SK-N-SH (cell line): ENCODE measurements around the gene ACOT7. TPM values are rescaled to one million over a fixed set of nuclear protein-coding genes. Genes with fewer than 3 reads are reported as not detected.

Source experiments
- CTCF ChIA-PET: fragments of 300-600, 350-600 bp; formaldehyde crosslinking; extraction: SDS; loops from one replicate; lab custom pipeline; 2021; lab: Yijun Ruan, JAX
- POLR2A ChIA-PET: fragments of 350-600 bp; sonication (Branson Sonifier 250); formaldehyde crosslinking; extraction: SDS; loops from one replicate; lab custom pipeline; 2020; ENCODE audit warnings: antibody characterized with exemption, inconsistent platforms; lab: Yijun Ruan, JAX
- DNase-seq: peaks from one replicate; pipeline ENCODE4 v3.0.0; 2012
- H2AFZ ChIP-seq: fragments of 200-600 bp; sonication (generic); 2 replicates; pipeline ENCODE4 v1.8.1; 2016; ENCODE audit warnings: antibody characterized with exemption, mild to moderate bottlenecking, low read depth
- H3F3A ChIP-seq: fragments of 200-600 bp; sonication (generic); replicated peaks from 2 replicates; pipeline ENCODE3; 2016; ENCODE audit warnings: antibody characterized with exemption, mild to moderate bottlenecking; ENCODE audit not compliant: insufficient read depth
- H3K27ac ChIP-seq, 2 experiments: fragments of 200-500 bp in 1 of 2; fragments of 200-600 bp in 1 of 2; sonication (Bioruptor generic) in 1 of 2; sonication (generic), shearing (Covaris generic) in 1 of 2; 2 replicates each; pipeline versions ENCODE4 v1.5.1 to v1.6.1; 2014 to 2016; ENCODE audit warnings: low read depth in 2 of 2, inconsistent platforms in 1 of 2, low read length in 1 of 2, mild to moderate bottlenecking in 1 of 2, mixed read lengths in 1 of 2
- H3K27me3 ChIP-seq: fragments of 200-600 bp; sonication (generic), shearing (Covaris generic); 2 replicates; pipeline ENCODE4 v1.6.1; 2016; ENCODE audit warnings: mixed run types; ENCODE audit not compliant: insufficient read depth
- H3K36me3 ChIP-seq, 2 experiments: fragments of 200-500 bp in 1 of 2; fragments of 200-600 bp in 1 of 2; sonication (Bioruptor generic) in 1 of 2; sonication (generic) in 1 of 2; replicated peaks in 1 of 2; 2 replicates each; pipeline versions ENCODE3 to v1.5.1; 2014 to 2016; ENCODE audit warnings: low read length in 1 of 2, mild to moderate bottlenecking in 1 of 2; ENCODE audit not compliant: insufficient read depth in 2 of 2, control insufficient read depth in 1 of 2
- H3K4me1 ChIP-seq, 2 experiments: fragments of 200-500 bp in 1 of 2; fragments of 200-600 bp in 1 of 2; sonication (Bioruptor generic) in 1 of 2; sonication (generic), shearing (Covaris generic) in 1 of 2; 2 replicates each; pipeline versions ENCODE4 v1.5.1 to v1.6.1; 2014 to 2016; ENCODE audit warnings: low read depth in 1 of 2, low read length in 1 of 2, mixed run types in 1 of 2; ENCODE audit not compliant: insufficient read depth in 2 of 2, control insufficient read depth in 1 of 2
- H3K4me2 ChIP-seq: fragments of 200-600 bp; sonication (generic), shearing (Covaris generic); 2 replicates; pipeline ENCODE4 v1.6.1; 2017; ENCODE audit warnings: mixed run types
- H3K4me3 ChIP-seq, 2 experiments: fragments of 200-500 bp in 1 of 2; fragments of 200-600 bp in 1 of 2; sonication (Bioruptor generic) in 1 of 2; sonication (generic), shearing (Covaris generic) in 1 of 2; 2 replicates each; pipeline versions ENCODE4 v1.5.1 to v1.8.1; 2014 to 2016; ENCODE audit warnings: low read depth in 2 of 2, inconsistent platforms in 1 of 2, low read length in 1 of 2, mild to moderate bottlenecking in 1 of 2, mixed read lengths in 1 of 2, moderate library complexity in 1 of 2
- H3K79me2 ChIP-seq: fragments of 200-600 bp; sonication (generic); 2 replicates; pipeline ENCODE4 v1.8.1; 2017; ENCODE audit warnings: mild to moderate bottlenecking; ENCODE audit not compliant: insufficient read depth
- H3K9ac ChIP-seq: fragments of 200-600 bp; sonication (generic); 2 replicates; pipeline ENCODE4 v1.6.1; 2017; ENCODE audit warnings: mixed run types
- H3K9me2 ChIP-seq: fragments of 200-600 bp; sonication (generic); 2 replicates; pipeline ENCODE4 v1.6.1; 2017; ENCODE audit warnings: mixed run types
- H3K9me3 ChIP-seq: fragments of 200-600 bp; sonication (generic); 2 replicates; pipeline ENCODE4 v1.6.1; 2017; ENCODE audit warnings: mixed run types, mild to moderate bottlenecking, moderate library complexity
- H4K20me1 ChIP-seq: fragments of 200-600 bp; sonication (generic); 2 replicates; pipeline ENCODE4 v1.6.1; 2017; ENCODE audit warnings: mild to moderate bottlenecking, mixed run types; ENCODE audit not compliant: insufficient read depth
- ELF1 ChIP-seq: IDR thresholded peaks from 2 replicates; pipeline ENCODE4 v1.4.0; 2012
- EZH2phosphoT487 ChIP-seq: fragments of 200-600 bp; sonication (generic); IDR thresholded peaks from 2 replicates; pipeline ENCODE4 v1.6.1; 2017; ENCODE audit warnings: low read depth, mixed run types, mild to moderate bottlenecking, antibody characterized with exemption, moderate library complexity, borderline replicate concordance
- GABPA ChIP-seq: IDR thresholded peaks from 2 replicates; pipeline ENCODE4 v1.4.0; 2012; ENCODE audit warnings: low read depth, mild to moderate bottlenecking
- IRF3 ChIP-seq: fragments of 150-350 bp; IDR thresholded peaks from 2 replicates; pipeline ENCODE4 v1.6.1; 2016; ENCODE audit warnings: mild to moderate bottlenecking, low read depth, low read length
- MAX ChIP-seq: IDR thresholded peaks from 2 replicates; pipeline ENCODE4 v1.4.0; 2012; ENCODE audit warnings: low read depth
- MEF2A ChIP-seq: IDR thresholded peaks from 2 replicates; pipeline ENCODE4 v1.4.0; 2012; ENCODE audit warnings: low read depth, borderline replicate concordance
- MXI1 ChIP-seq: IDR thresholded peaks from 2 replicates; pipeline ENCODE4 v1.6.1; 2012; ENCODE audit warnings: mild to moderate bottlenecking, low read depth, low read length, improper control_type of control experiment
- NFIC ChIP-seq: IDR thresholded peaks from 2 replicates; pipeline ENCODE4 v1.4.0; 2012; ENCODE audit warnings: borderline replicate concordance
- NRF1 ChIP-seq: IDR thresholded peaks from 2 replicates; pipeline ENCODE4 v1.6.1; 2012; ENCODE audit warnings: low read depth, mild to moderate bottlenecking, low read length
- POLR2AphosphoS5 ChIP-seq: IDR thresholded peaks from 2 replicates; pipeline ENCODE4 v1.6.1; 2012; ENCODE audit warnings: low read depth, low read length
- RCOR1 ChIP-seq: fragments of 150-350 bp; IDR thresholded peaks from 2 replicates; pipeline ENCODE4 v1.6.1; 2017; ENCODE audit warnings: antibody characterized with exemption, low read length
- TAF1 ChIP-seq: IDR thresholded peaks from 2 replicates; pipeline ENCODE4 v1.6.1; 2012; ENCODE audit warnings: low read depth, mild to moderate bottlenecking, low read length, moderate library complexity, borderline replicate concordance
- TCF12 ChIP-seq: IDR thresholded peaks from 2 replicates; pipeline ENCODE4 v1.4.0; 2012
- YY1 ChIP-seq: IDR thresholded peaks from 2 replicates; pipeline ENCODE4 v1.4.0; 2012; ENCODE audit warnings: low read depth, mild to moderate bottlenecking
- ZBTB33 ChIP-seq: IDR thresholded peaks from 2 replicates; pipeline ENCODE4 v1.4.0; 2012; ENCODE audit warnings: low read depth, borderline replicate concordance
- WGBS: methylation state at CpG from one replicate; pipeline ENCODE4 v1.1.6; 2017; ENCODE audit warnings: low lambda C conversion rate; 5-methylcytosine and 5-hydroxymethylcytosine counted together
- polyA plus RNA-seq, 3 experiments: library from polyadenylated mRNA; depleted of rRNA; stranded (reverse); fragments of >200 nt; gene quantifications; 2 replicates each; pipeline ENCODE4 v1.2.3, GENCODE V29; 2012

Gene ACOT7
- polyA plus RNA-seq, 1 of the 3 experiments (the other 2 are of a cell fraction) = 289 TPM

DNA sequence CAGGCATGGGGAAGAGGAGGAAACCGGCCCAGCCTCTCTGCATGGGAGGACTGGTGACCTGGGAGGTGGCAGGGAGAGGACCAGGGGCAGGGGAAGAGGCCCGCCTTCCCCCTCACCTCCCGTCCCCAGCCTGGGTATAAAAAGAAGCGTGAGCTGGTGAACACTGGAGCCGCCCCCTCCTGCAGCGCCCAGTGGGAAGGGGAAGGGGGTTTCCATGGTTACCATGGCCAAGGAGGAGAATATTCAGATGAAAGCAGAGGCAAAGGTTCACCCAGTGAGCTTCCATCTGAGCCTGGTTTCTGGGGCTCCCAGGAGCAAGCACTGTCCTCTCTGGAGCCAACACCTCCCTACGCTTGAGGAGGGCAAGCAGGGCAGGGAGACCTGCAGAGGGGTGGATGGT lies 54.9 kb downstream of the ACOT7 start:
- H3K27me3 ChIP-seq = no peaks in the 10 kb centered on the region
- H4K20me1 ChIP-seq = peaks cover 9% of the 10 kb centered on the region
- no peak overlapping the region for H3K27ac ChIP-seq
- H3K9me3 ChIP-seq = no peaks in the 10 kb centered on the region
- DNase-seq = no peak
- no peak for TF ChIP-seq ELF1
- TF ChIP-seq, all 33 proteins: peak for 0
- Histone ChIP-seq H3K4me2 (no peak overlapping the region), H3K9ac (no peak overlapping the region), H3K9me2 (no peaks in the 10 kb centered on the region), H3K36me3 (peaks cover 0 to 15% of the 10 kb centered on the region in 2 experiments), H3K79me2 (peaks cover 3% of the 10 kb centered on the region; the same call in 1 of the 2 replicates), H3K4me3 (no peak overlapping the region), H3F3A (no peaks in the 10 kb centered on the region), H3K4me1 (peaks cover 0 to 21% of the 10 kb centered on the region in 2 experiments; a peak in 1 of 4 replicates), H2AFZ (no peak overlapping the region)
- WGBS = 81% methylated on average over 5 of the region's 7 CpGs
- POLR2A ChIA-PET = interaction anchor here (1.4 kb wide), 1 partner anchor 93 kb away, joined by 4 read pairs; no protein-coding TSS in a partner anchor
- CTCF ChIA-PET = interaction anchor here (0.7 to 19.3 kb wide), 4 partner anchors 9 to 90 kb away, joined by 4 to 318 read pairs (median 4); no protein-coding TSS in a partner anchor

DNA sequence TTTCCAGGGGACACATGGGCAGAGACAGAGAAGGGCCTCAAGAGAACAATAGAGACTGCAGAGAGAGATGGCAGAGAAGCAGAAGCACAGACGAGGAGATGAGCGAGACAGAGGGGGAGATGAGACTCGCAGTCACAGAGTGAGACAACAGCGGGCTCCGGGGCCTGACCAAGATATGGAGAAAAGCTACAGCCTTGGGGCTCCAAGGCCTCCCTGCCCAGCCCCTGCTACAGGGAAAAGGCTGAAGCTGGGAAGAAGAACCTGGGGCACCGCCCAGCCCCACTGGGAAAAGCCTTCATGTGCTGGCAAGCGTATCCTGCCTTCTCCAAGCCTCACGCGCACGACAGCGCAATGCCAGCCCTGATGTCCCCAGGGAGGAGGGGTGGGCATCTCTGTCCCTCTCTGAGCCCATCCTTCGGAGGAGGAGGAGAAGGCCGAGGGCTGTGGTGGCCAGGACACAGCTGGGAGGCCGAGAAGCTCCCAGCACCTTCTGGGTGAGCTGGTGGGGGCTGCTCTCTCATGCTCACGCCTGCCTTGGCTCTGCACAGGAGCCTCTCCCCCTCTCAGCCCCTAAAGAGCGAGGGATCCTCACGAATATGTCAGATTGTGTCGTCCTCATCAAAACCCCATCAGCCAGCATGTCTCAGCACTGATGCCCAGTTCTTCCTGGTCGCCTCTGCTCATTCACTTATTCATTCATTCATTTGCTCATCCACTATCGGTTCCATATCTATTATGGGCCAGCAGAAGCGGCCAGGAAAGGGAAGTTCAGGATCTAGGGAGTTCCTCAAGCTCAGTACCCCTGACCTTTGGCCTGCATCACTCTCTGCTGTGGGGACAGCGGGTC lies 56.6 kb downstream of the ACOT7 start:
- H2AFZ ChIP-seq = no peak overlapping the region
- TF ChIP-seq TAF1 (no peak), POLR2AphosphoS5 (no peak)
- TF ChIP-seq, all 33 proteins: peak for 0
- H3K4me1 ChIP-seq = peaks cover 0 to 21% of the 10 kb centered on the region in 2 experiments; a peak in 1 of 4 replicates
- no peak for DNase-seq
- no peak overlapping the region for H3K4me3 ChIP-seq
- no peak overlapping the region for H3K9ac ChIP-seq
- CTCF ChIA-PET = interaction anchor here (0.6 to 19.3 kb wide), 6 partner anchors 11 to 88 kb away, joined by 3 to 318 read pairs (median 4); no protein-coding TSS in a partner anchor
- H3K27ac ChIP-seq = peak overlapping the region in 1 of 2 experiments; percentile 67; a peak in 2 of 4 replicates
- H3K27me3 ChIP-seq = no peaks in the 10 kb centered on the region
- 92% methylated on average over 15 of the region's 22 CpGs for WGBS
- H3K9me3 ChIP-seq = no peaks in the 10 kb centered on the region
- peaks cover 0 to 19% of the 10 kb centered on the region in 2 experiments for H3K36me3 ChIP-seq
- H3F3A ChIP-seq = no peaks in the 10 kb centered on the region
- H3K9me2 ChIP-seq = no peaks in the 10 kb centered on the region
- no peaks in the 10 kb centered on the region for H4K20me1 ChIP-seq
- H3K4me2 ChIP-seq = no peak overlapping the region
- H3K79me2 ChIP-seq = peaks cover 3% of the 10 kb centered on the region; the same call in 1 of the 2 replicates
- POLR2A ChIA-PET = interaction anchor here (0.6 kb wide), 1 partner anchor 122 kb away, joined by 4 read pairs; no protein-coding TSS in a partner anchor

DNA sequence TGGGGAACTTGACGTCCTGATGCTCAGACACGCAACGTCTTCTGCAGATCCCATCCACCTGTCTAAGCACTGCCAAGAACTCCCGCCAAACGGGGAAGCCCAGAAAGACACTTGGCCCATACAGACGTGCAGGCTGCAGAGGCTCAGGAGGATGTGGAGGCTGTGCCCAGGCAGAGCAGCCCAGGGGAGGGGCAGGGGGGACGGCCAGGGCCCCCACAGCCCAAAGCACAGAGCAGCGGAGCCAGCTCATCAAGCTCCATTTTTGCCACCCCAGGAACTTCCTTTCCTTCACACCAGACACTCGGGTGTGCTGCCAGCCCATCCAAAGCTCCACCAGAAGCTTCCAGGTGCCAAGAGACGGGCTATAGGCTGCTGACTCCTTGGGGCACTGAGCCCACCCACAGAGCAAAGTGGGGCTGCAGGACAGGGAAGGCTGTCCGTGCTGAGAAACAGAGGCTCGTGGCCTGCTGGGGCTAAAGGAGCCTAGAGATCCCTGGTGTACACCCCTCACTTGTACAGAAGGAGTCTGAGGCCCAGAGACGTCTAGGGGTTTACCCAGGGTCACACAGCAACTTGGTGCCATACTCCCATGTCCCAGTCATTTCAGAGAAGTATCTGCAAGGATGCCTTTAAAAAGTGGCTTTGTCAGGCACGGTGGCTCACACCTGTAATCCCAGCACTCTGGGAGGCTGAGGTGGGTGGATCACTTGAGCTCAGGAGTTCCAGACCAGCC lies 59.1 kb downstream of the ACOT7 start:
- H3K27me3 ChIP-seq = no peaks in the 10 kb centered on the region
- peaks cover 0 to 28% of the 10 kb centered on the region in 2 experiments; a peak in 1 of 4 replicates for H3K4me1 ChIP-seq
- no peaks in the 10 kb centered on the region for H3K9me3 ChIP-seq
- no peaks in the 10 kb centered on the region for H3F3A ChIP-seq
- H3K27ac ChIP-seq = no peak overlapping the region; a peak in 1 of 4 replicates
- ChIA-PET POLR2A (no interaction called here), CTCF (interaction anchor here (0.7 to 19.3 kb wide), 6 partner anchors 10 to 102 kb away, joined by 3 to 318 read pairs (median 8); no protein-coding TSS in a partner anchor)
- TF ChIP-seq IRF3 = no peak
- TF ChIP-seq RCOR1 = no peak
- TF ChIP-seq EZH2phosphoT487 = no peak
- TF ChIP-seq ZBTB33 = no peak
- TF ChIP-seq TAF1 = no peak
- no peak for TF ChIP-seq NFIC
- no peak for TF ChIP-seq MEF2A
- TF ChIP-seq MXI1 = no peak
- TF ChIP-seq MAX = no peak
- TF ChIP-seq NRF1 = no peak
- TF ChIP-seq YY1 = no peak
- TF ChIP-seq TCF12 = no peak
- no peak for TF ChIP-seq GABPA
- H3K4me2 ChIP-seq = no peak overlapping the region
- WGBS = 93% methylated on average over 12 of the region's 14 CpGs
- H3K9ac ChIP-seq = no peak overlapping the region
- DNase-seq = no peak
- peaks cover 0 to 25% of the 10 kb centered on the region in 2 experiments for H3K36me3 ChIP-seq
- no peaks in the 10 kb centered on the region for H3K79me2 ChIP-seq
- no peaks in the 10 kb centered on the region for H3K9me2 ChIP-seq
- no peak overlapping the region for H2AFZ ChIP-seq
- no peaks in the 10 kb centered on the region for H4K20me1 ChIP-seq
- no peak overlapping the region for H3K4me3 ChIP-seq
